CD4-positive, alpha-beta T cell (primary cell): Measurements from ENCODE around the gene BAZ1A. TPM values are rescaled to one million over a fixed set of nuclear protein-coding genes. Genes with fewer than 3 reads are reported as not detected.
A peak's percentile ranks its signal among the peaks of the same experiment; 100 is the strongest.

Experiments used
- ATAC-seq: fragments of 200-7000 bp; cut with Tn5 transposase; one replicate; pipeline ENCODE4 v1.10.0; 2022; ENCODE audit warnings: mild to moderate bottlenecking; ENCODE audit not compliant: poor library complexity
- CTCF ChIA-PET: fragments of 350-600 bp; sonication (Branson Sonifier 250); formaldehyde crosslinking; loops from one replicate; lab custom pipeline; 2021; ENCODE audit warnings: antibody characterized with exemption, inconsistent platforms; lab: Charles Lee
- POLR2A ChIA-PET: fragments of 350-600 bp; sonication (Branson Sonifier 250); formaldehyde crosslinking; loops from one replicate; lab custom pipeline; 2021; ENCODE audit warnings: antibody characterized with exemption, inconsistent platforms; lab: Charles Lee
- DNase-seq, 14 experiments: peaks; one replicate each; pipeline ENCODE4 v3.0.0-alpha.2; 2013 to 2020; ENCODE audit warnings: mixed read lengths in 2 of 14
- H3K27ac ChIP-seq, 2 donors: one replicate each; pipeline versions ENCODE4 v1.5.1 to v1.7.0; 2013; ENCODE audit warnings: low read length in 2 of 2, low read depth in 1 of 2, mild to moderate bottlenecking in 1 of 2
- H3K27me3 ChIP-seq, 2 experiments: 1 replicate in 1 of 2; 2 replicates in 1 of 2; pipeline versions ENCODE4 v1.6.1 to v1.7.0; 2013; ENCODE audit warnings: low read length in 2 of 2, control low read depth in 1 of 2, mild to moderate bottlenecking in 1 of 2, moderate library complexity in 1 of 2; ENCODE audit not compliant: insufficient read depth in 2 of 2, control insufficient read depth in 1 of 2
- H3K36me3 ChIP-seq: one replicate; pipeline ENCODE4 v1.6.1; 2013; ENCODE audit warnings: low read length, control low read depth; ENCODE audit not compliant: insufficient read depth
- H3K4me1 ChIP-seq: one replicate; pipeline ENCODE4 v1.6.1; 2013; ENCODE audit warnings: low read length, control low read depth; ENCODE audit not compliant: insufficient read depth
- H3K4me3 ChIP-seq: one replicate; pipeline ENCODE4 v1.5.1; 2013; ENCODE audit warnings: mild to moderate bottlenecking, low read length, moderate library complexity
- H3K9me3 ChIP-seq, 2 experiments: 1 replicate in 1 of 2; 2 replicates in 1 of 2; pipeline versions ENCODE4 v1.6.1 to v1.7.0; 2013; ENCODE audit warnings: low read length in 2 of 2, mild to moderate bottlenecking in 2 of 2, control low read depth in 1 of 2, moderate library complexity in 1 of 2; ENCODE audit not compliant: control insufficient read depth in 1 of 2, insufficient read depth in 1 of 2
- H3K27ac Mint-ChIP-seq: one replicate; pipeline ENCODE4 v1.8.0; 2020; ENCODE audit warnings: mixed read lengths
- H3K27me3 Mint-ChIP-seq: one replicate; pipeline ENCODE4 v1.8.0; 2021; ENCODE audit warnings: mixed read lengths
- H3K36me3 Mint-ChIP-seq: one replicate; pipeline ENCODE4 v1.8.0; 2021; ENCODE audit warnings: low read depth, mixed read lengths
- H3K4me1 Mint-ChIP-seq: one replicate; pipeline ENCODE4 v1.8.0; 2021; ENCODE audit warnings: low read depth, mixed read lengths
- H3K4me3 Mint-ChIP-seq: one replicate; pipeline ENCODE4 v1.8.0; 2020; ENCODE audit warnings: mild to moderate bottlenecking, mixed read lengths
- H3K9me3 Mint-ChIP-seq: one replicate; pipeline ENCODE4 v1.8.0; 2020; ENCODE audit warnings: mixed read lengths
- intact Hi-C, 2 experiments: fragments of 100-400 bp; cut with DNase I in 1 of 2; cut with micrococcal nuclease in 1 of 2; formaldehyde crosslinking; loops; one replicate each; pipeline versions ENCODE4 v1.15.1 to v1.9.0; 2023 to 2025; cut with DNase I, micrococcal nuclease
- total RNA-seq, 174 experiments: library from RNA in 2 of 174; stranded (reverse) in 2 of 174; gene quantifications; one replicate each; pipeline ENCODE4 v1.2.3 and lab custom pipeline; 2021 to 2026
- TF ChIP-seq, protein P1 (sequence below): fragments of 200-600 bp; IDR thresholded peaks from one replicate; pipeline ENCODE4 v1.8.0; 2022; ENCODE audit warnings: antibody characterized with exemption, mild to moderate bottlenecking

BAZ1A gene
- total RNA-seq, 2 experiments from 2014 or later: 46.5 to 52.3 TPM

DNA sequence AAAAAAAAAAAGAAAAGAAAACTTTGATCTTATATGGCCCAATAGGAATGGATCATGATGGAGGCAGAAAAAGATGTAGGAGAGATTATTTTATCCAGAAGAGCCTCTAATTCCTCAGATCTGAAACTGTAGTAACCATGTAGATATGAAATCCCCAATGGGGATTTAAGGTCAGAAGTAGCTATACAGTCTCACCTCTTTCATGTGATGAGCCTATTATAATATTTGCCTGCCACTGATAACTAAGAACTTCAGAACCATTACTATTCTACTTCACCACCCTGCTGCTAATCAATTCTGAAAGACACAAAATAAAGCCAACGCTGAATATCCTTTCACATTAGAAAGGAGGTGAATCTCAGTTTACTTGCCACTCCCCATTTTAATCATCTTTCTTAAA is 29.3 kb downstream of the BAZ1A start:
- Histone ChIP-seq H3K9me3 (peaks cover 0 to 4% of the 10 kb centered on the region in 2 experiments), H3K4me1 (peaks cover 4% of the 10 kb centered on the region), H3K36me3 (peaks cover 13% of the 10 kb centered on the region), H3K27ac (no peak overlapping the region), H3K4me3 (no peak overlapping the region), H3K27me3 (no peaks in the 10 kb centered on the region)
- Mint-ChIP-seq H3K4me3 (no peak overlapping the region), H3K9me3 (no peaks in the 10 kb centered on the region), H3K27ac (peak overlapping the region; percentile 6), H3K4me1 (peaks cover 41% of the 10 kb centered on the region), H3K27me3 (no peaks in the 10 kb centered on the region), H3K36me3 (peaks cover 55% of the 10 kb centered on the region)
- ChIA-PET POLR2A (interaction anchor here (0.6 kb wide), 1 partner anchor 571 kb away, joined by 3 read pairs; no protein-coding TSS in a partner anchor), CTCF (no interaction called here)
- intact Hi-C loops: no loop called here
- TF ChIP-seq, protein P1, sequence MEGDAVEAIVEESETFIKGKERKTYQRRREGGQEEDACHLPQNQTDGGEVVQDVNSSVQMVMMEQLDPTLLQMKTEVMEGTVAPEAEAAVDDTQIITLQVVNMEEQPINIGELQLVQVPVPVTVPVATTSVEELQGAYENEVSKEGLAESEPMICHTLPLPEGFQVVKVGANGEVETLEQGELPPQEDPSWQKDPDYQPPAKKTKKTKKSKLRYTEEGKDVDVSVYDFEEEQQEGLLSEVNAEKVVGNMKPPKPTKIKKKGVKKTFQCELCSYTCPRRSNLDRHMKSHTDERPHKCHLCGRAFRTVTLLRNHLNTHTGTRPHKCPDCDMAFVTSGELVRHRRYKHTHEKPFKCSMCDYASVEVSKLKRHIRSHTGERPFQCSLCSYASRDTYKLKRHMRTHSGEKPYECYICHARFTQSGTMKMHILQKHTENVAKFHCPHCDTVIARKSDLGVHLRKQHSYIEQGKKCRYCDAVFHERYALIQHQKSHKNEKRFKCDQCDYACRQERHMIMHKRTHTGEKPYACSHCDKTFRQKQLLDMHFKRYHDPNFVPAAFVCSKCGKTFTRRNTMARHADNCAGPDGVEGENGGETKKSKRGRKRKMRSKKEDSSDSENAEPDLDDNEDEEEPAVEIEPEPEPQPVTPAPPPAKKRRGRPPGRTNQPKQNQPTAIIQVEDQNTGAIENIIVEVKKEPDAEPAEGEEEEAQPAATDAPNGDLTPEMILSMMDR: no peak
- ATAC-seq: no peak
- DNase-seq: no peak

DNA sequence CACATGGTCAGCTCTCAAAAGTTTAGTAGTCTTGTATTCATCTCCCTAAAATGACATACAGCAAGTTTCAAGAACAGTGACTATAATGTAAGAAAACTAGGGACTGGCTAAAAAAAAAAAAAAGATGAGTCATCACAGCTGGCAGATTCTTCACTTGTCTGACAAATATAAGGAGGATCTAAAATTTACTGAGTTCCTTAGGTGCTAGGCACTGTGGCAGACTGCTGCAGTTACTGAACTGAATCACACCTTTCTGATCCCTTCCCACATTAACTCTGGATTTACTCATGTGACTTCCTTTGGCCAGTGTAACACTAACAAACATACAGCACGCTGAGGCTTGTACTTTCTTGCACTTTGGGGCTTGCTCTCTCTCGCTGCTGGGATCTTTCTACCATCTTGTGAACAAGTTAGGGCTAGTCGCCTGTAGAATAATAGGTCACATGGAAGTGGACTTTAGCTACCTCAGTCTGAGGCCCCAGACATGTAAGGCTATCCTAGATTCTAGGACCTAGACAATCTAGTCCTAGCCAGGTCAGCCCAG is 32.1 kb downstream of the BAZ1A start:
- H3K4me1 Mint-ChIP-seq: peaks cover 29% of the 10 kb centered on the region
- DNase-seq (peak in 3 of 14 experiments; percentile 6 to 41 (median 20)), ATAC-seq (peak; percentile 43)
- no peak overlapping the region for H3K4me3 Mint-ChIP-seq
- H3K27ac ChIP-seq: no peak overlapping the region
- CTCF ChIA-PET: interaction anchor here (1.1 kb wide), 1 partner anchor 24 kb away, joined by 3 read pairs; no protein-coding TSS in a partner anchor
- H3K36me3 ChIP-seq: peaks cover 14% of the 10 kb centered on the region
- POLR2A ChIA-PET: interaction anchor here (0.6 to 1.0 kb wide), 2 partner anchors 140 to 141 kb away, joined by 3 to 4 read pairs; partner anchors contain the start of gene SRP54
- H3K27me3 ChIP-seq: no peaks in the 10 kb centered on the region
- peak overlapping the region; percentile 16 for H3K27ac Mint-ChIP-seq
- no peak overlapping the region for H3K4me3 ChIP-seq
- H3K9me3 ChIP-seq: peaks cover 0 to 4% of the 10 kb centered on the region in 2 experiments
- H3K4me1 ChIP-seq: peaks cover 8% of the 10 kb centered on the region
- no peaks in the 10 kb centered on the region for H3K27me3 Mint-ChIP-seq
- intact Hi-C loops: no loop called here
- no peaks in the 10 kb centered on the region for H3K9me3 Mint-ChIP-seq
- TF ChIP-seq, protein P1: no peak
- H3K36me3 Mint-ChIP-seq: peaks cover 51% of the 10 kb centered on the region

DNA sequence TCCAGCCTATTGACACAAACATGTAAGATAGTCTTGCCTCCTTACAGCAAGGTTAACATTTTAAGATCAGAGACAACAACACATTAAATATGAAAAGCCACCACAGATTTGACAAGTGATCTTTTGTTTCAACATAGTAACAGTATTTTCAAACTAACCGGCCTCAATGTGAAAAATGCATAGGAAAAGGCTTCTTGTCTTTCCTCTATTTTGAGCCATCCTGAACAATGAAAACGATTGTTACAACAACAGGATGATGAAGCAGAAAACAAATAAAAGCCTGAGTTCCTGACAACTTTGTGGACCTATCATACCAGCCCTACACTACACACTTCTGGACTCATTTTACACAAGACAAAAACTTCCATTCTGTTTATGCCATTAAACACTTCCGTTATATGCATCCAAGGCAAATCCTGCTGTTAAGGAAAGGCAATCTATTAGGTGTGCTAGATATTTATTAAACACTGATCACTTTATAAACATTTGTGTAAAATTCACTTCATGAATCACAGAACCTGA is 37.3 kb downstream of the BAZ1A start:
- Histone ChIP-seq H3K4me1 (peaks cover 25% of the 10 kb centered on the region), H3K4me3 (no peak overlapping the region), H3K27me3 (no peaks in the 10 kb centered on the region), H3K36me3 (peaks cover 8% of the 10 kb centered on the region), H3K27ac (no peak overlapping the region), H3K9me3 (no peaks in the 10 kb centered on the region)
- TF ChIP-seq, protein P1: no peak
- peaks cover 36% of the 10 kb centered on the region for H3K36me3 Mint-ChIP-seq
- H3K27ac Mint-ChIP-seq: no peak overlapping the region
- ChIA-PET CTCF (no interaction called here), POLR2A (no interaction called here)
- H3K9me3 Mint-ChIP-seq: no peaks in the 10 kb centered on the region
- no peak overlapping the region for H3K4me3 Mint-ChIP-seq
- intact Hi-C loops: no loop called here
- no peaks in the 10 kb centered on the region for H3K27me3 Mint-ChIP-seq
- ATAC-seq (no peak), DNase-seq (no peak)
- peaks cover 45% of the 10 kb centered on the region for H3K4me1 Mint-ChIP-seq
